GM10847 (cell line): ENCODE data around the gene CH25H.

Experiments used
- POLR2A ChIP-seq: IDR thresholded peaks from 2 replicates; pipeline ENCODE4 v1.6.1; 2011; ENCODE audit not compliant: insufficient read length; ENCODE audit errors: extremely low read depth

CH25H gene

DNA sequence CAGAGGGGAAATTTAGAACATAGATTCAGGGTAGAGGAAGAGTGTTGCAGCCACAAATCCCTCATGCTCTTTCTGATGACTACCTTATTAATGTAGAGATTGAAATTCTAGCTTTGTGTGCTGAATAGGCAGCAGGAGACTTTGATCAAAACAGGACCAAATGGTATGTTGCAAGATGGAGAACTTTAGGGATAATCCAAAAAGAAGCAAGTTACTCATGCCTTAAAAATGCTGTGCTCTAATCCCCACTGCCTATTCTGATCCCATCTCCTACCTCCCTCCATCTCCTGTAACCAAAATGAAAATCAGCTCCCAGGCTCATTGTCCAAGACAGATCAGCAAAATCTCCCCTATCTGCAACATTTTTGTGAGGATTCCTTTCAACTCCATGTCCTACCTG lies 31.3 kb downstream of the CH25H start:
- no peak for TF ChIP-seq POLR2A

DNA sequence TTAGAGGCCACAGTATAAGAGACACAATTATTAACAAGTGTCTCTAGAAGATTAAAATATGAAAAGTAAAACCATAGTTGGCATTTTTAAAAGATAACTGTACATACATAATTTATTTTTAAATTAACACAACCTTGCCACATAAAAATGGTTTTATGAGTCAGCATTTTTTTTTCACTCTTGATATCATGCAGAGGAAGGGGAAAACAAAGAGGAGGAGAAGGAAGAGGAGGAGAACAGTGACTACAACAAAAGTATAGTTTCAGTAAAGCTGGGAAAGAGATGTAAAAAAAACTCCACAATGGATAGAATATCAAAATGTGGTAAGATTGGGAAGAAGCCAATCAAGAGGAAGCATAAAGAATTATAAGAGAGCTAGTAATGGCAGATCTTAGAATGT lies 34.0 kb downstream of the CH25H start:
- no peak for TF ChIP-seq POLR2A

DNA sequence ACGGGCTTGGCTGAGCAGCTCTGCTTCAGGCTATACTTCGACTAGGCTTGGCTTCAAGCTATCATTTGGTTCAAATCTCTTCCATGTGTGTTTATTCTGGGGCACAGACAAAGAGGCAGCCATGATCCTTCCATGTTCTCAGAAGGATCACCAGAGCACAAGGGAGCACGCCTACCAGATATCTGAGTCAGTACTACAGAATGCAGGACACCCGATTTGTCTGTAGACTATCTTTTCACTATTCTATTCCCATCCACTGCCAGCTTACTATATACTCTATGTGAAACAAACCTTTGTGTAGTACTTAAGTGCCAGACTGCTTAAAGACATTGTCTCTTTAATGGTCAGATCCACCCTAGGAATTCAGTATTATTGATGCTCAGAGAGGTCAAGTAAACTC lies 35.1 kb downstream of the CH25H start:
- no peak for TF ChIP-seq POLR2A

GRCh38 chr10:89171263-89171872 lies 35.7 kb downstream of the CH25H start:
- no peak for TF ChIP-seq POLR2A

- TF ChIP-seq POLR2A, result no peak
Observed at GRCh38 chr10:89167915-89168314, 39.2 kb downstream of the CH25H start.

DNA sequence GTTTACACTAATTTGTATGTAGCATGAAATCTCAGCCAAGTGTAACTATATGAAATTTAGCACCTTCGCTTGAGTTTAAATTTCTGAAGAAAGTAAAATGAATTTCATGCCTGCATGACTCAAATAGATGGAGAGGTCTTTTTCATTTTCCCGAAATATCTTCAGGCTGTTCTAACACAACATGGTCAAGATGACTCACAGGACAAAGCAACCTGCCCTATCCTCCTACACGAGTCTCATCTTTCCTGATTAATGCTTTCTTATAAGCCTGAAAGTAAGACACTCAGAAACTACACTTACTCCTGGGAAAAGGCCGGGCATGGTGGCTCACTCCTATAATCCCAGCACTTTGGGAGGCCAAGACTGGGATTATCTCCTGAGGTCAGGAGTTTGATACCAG lies 41.2 kb downstream of the CH25H start:
- no peak for TF ChIP-seq POLR2A

DNA sequence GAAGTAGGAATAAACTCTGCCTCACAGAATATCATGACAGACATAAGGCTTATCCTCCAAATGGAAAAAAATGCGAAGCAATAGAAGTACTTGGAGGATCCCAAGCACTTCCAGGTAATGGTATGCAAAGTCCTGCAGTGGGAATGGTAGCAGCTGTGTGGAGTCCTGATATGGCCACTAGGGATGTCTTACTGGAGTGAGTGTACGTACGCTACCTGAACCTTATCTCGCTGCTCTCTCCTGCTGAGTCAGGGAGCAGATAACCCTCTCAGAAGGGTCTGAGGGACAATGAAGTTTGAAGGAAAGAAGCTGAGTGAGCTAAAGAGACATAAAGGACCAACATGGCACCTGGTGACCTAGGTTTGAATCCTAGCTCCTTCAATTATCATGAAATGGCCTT lies 42.2 kb downstream of the CH25H start:
- no peak for TF ChIP-seq POLR2A

DNA sequence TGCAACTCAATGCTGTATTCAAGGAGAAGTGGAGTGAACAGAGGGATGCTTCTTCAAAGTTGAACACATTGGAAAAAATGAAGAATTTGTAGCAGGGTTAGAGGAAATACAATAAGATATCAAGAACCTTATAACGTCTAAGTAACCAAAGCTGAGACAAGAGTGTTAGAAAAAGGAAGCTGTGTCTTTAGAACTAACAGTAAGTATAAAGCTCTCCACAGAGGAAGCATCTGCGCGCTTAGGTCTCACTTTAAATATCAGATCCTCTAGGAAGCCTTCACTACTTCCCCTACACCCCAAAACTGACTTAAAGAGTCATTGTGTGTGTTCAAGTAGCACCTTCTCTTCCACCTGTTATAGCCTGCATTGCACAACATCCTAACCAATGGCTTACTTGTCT lies 43.0 kb downstream of the CH25H start:
- no peak for TF ChIP-seq POLR2A

DNA sequence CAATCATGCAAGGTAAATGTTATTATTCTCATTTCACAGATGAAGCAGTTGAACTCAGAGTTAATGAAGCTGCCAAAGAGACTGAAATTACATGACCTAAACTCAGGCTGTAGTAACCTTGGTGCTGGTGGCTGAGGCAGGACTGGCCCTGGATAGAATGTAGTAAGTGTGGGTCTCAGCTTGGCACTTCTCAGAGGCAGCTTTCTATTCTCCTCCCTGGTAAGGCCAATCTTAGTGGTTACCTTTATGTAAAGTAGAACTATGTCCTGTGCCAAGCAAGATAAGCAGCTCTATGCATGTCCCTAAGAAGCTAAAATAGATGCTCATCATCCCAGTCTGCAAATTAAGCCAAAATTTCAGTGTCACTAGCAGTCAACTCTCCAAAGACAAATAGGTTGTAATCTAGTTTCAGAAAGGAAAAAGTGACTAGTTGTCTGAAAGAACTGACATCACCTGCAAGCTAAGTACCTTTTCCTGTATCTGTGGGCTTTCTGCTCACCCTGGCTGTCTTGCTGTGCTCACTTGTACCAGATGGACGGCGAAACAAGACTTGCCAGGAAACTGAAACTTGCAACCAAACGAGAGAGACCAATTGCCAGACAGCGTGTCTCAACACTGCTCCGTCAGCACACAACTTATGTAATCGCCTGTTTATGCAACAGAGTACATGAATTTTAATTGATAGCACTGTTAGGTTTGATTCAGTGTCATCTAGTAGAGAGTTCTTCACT lies 43.7 kb downstream of the CH25H start:
- TF ChIP-seq POLR2A, result no peak

DNA sequence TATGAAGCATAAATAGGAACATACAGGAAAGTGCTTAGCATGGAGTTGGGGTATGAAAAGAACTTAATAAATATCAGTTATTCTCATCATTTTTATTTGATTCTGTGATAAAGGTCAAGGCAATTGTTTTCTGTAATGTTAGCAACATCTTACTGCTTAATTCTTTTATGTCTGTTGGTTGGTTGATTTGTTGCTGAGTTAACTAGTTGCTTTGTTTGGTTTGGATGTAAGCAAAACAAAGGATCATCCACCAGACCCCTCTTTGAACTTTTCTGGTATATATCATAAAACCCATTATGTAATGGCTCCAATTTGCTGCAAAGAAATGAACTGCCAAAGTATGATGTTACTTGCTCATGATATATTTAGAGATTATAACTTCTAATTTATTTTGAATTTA lies 44.5 kb downstream of the CH25H start:
- no peak for TF ChIP-seq POLR2A

- TF ChIP-seq POLR2A, result no peak
Observed at GRCh38 chr10:89160339-89160738, 46.8 kb downstream of the CH25H start.

DNA sequence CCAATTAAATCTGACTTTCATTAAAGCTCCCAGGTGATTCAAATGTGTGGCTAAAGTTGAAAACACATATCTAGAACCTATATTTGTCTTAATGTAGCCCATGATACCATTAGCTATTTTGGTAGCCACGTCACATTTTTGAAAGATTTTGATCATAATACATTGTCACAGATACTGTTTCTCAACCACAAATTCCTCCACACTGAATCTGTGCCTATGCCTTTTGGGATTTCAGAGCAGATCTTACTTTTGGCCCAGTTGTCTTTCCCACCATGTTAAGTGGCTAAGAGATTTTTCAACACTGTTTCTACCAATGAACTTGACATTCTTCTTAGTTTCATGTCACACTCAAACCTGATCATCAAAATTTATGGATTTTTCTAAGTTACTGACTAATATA lies 47.4 kb downstream of the CH25H start:
- TF ChIP-seq POLR2A, result no peak

DNA sequence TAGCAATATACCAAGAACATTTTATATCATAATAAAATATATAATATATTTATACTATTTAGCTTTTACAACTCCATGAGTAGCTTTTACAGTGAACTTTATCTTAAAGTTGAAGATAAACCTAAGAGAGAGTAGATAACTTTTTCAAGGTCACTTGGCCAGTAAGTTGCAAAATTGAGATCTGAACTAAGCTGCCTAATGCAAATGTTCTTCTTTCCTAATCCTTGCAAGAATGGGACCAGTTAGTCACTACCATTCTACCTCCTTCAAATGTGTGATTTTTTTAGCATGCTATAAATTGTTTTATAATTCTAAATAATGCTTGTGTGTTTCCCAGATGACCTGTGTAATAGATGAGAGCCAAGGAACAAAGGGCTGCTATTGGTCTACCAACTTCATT lies 47.8 kb downstream of the CH25H start:
- TF ChIP-seq POLR2A, result no peak

DNA sequence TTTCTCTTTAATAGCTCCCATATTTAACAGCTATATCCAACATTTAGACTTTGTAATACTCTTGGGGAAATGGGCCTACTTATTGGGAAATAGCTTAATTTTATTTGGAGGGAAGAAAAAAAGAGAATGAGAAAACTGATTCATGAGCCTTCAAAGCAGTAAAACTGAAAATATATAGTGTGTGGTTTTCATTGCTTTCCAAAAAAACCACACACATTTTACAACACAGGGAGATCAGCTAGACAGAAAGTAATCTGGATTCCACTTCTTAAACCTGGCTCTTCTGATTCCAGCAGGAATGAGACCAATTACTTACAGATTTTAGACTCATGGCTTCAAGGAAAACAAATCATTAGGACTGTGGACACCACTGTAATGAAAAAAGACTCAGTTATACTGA lies 48.7 kb downstream of the CH25H start:
- TF ChIP-seq POLR2A, result no peak

- TF ChIP-seq POLR2A, result no peak
Observed at GRCh38 chr10:89156161-89156835, 50.8 kb downstream of the CH25H start.
